Heart left ventricle (tissue), 16 donors: ENCODE measurements around the gene UVSSA. TPM values are rescaled to one million over a fixed set of nuclear protein-coding genes. Genes with fewer than 3 reads are reported as not detected.
"Not testable (repeated sequence)": the region's sequence is repeated elsewhere in the genome, so short reads cannot be mapped to it uniquely, and the experiment has no call there.

Experiments
- ATAC-seq, 4 donors: fragments of 200-7000 bp; cut with Tn5 transposase; one replicate each; pipeline ENCODE4 v1.9.1; 2020 to 2022; ENCODE audit warnings: moderate library complexity in 4 of 4, mild to moderate bottlenecking in 3 of 4, moderate number of reproducible peaks in 1 of 4
- DNase-seq, 5 donors: peaks; one replicate each; pipeline ENCODE4 v3.0.0-alpha.2; 2020
- H3K27ac ChIP-seq, 12 donors: fragments of 200-600 bp; sonication (generic) in 4 of 12; one replicate each; pipeline versions ENCODE4 v1.5.0 to v1.8.0; 2016 to 2022; ENCODE audit warnings: mild to moderate bottlenecking in 2 of 12
- H3K27me3 ChIP-seq, 9 donors: fragments of 200-600 bp; sonication (generic) in 2 of 9; one replicate each; pipeline versions ENCODE4 v1.5.1 to v1.8.0; 2016 to 2022; ENCODE audit warnings: mild to moderate bottlenecking in 3 of 9
- H3K36me3 ChIP-seq, 9 donors: fragments of 200-600 bp; sonication (generic) in 2 of 9; one replicate each; pipeline versions ENCODE4 v1.5.0 to v1.8.0; 2018 to 2022; ENCODE audit warnings: mild to moderate bottlenecking in 2 of 9
- H3K4me1 ChIP-seq, 12 donors: fragments of 200-600 bp; sonication (generic) in 4 of 12; one replicate each; pipeline versions ENCODE4 v1.5.0 to v1.8.0; 2016 to 2022; ENCODE audit warnings: mild to moderate bottlenecking in 3 of 12
- H3K4me3 ChIP-seq, 12 donors: fragments of 200-600 bp; sonication (generic) in 4 of 12; one replicate each; pipeline versions ENCODE4 v1.5.0 to v1.8.0; 2017 to 2022; ENCODE audit warnings: mild to moderate bottlenecking in 9 of 12, moderate library complexity in 4 of 12
- H3K9me3 ChIP-seq, 12 donors: fragments of 200-600 bp; sonication (generic) in 4 of 12; one replicate each; pipeline versions ENCODE4 v1.5.0 to v1.8.0; 2016 to 2022; ENCODE audit warnings: mild to moderate bottlenecking in 1 of 12
- POLR2A ChIP-seq, 2 donors: fragments of 450-650 bp; IDR thresholded peaks; one replicate each; pipeline ENCODE4 v1.6.1; 2017; ENCODE audit warnings: antibody characterized with exemption in 2 of 2, mild to moderate bottlenecking in 2 of 2, moderate library complexity in 2 of 2
- WGBS, 4 donors: extraction: QIAGEN DNeasy Blood & Tissue Kit in 2 of 4; methylation state at CpG; one replicate each; pipeline versions ENCODE4 v1.1.5 to v1.1.7; 2013 to 2018; 5-methylcytosine and 5-hydroxymethylcytosine counted together
- intact Hi-C, 10 donors: fragments of 100-400 bp; cut with DNase I; formaldehyde crosslinking; loops; one replicate each; pipeline versions ENCODE4 v1.11.1 to v1.14.2; 2022
- polyA plus RNA-seq, 2 donors: library from polyadenylated mRNA; stranded (reverse); fragments of 200-250 nt; gene quantifications; one replicate each; pipeline ENCODE4 v1.2.3, GENCODE V29; 2013
- total RNA-seq, 9 donors: library from RNA; depleted of rRNA in 2 of 9; stranded (reverse); fragments of >200 nt in 2 of 9; fragmentation: NEBNext Ultra II Directional in 3 of 9; extraction: Animal tissue kit (Norgen Biotek cat#: 25700) in 3 of 9; gene quantifications; one replicate each; pipeline versions ENCODE4 v1.1.0 to v1.2.4, GENCODE V29; 2016 to 2023
- TF ChIP-seq, protein P1 (sequence below), 12 donors: fragments of 200-600 bp; sonication (generic) in 4 of 12; IDR thresholded peaks; one replicate each; pipeline versions ENCODE4 v1.5.0 to v1.8.0; 2018 to 2022; ENCODE audit warnings: antibody characterized with exemption in 12 of 12, mild to moderate bottlenecking in 5 of 12
- donor health status: ischemic (EF 13 %, LVEDD 7.1; RV severe dilation, severe dysfunction).
- donor health status: healthy with polysubstance abuse.
- donor health status: DM: no; HTN: yes; CAD: no.
- donor health status: DM: no; HTN: no; CAD: no.
- donor health status: ischemic (EF 25% LVEDD 6.9; RV normal size, moderate dysfunction).
- donor health status: ischemic (EF 25% LVEDD 5.7; RV mildly dilated, moderate dysfunction).
- donor health status: healthy.
- donor health status: DM: yes; HTN: yes; CAD: no.
- donor health status: ischemic (EF 35%, LVEDD 5.7; RV mildly dilated, moderate dysfunction).
- donor health status: nonischemic (EF 11% LVEDD 7.7; RV severe dilation, severe dysfunction).
- donor health status: DM: yes; HTN: yes; CAD: no.
- donor health status: PGD.
- donor health status: ischemic (EF 29% LVEDD 5.4; RV normal size, mild dysfunction).
- donor health status: nonischemic (EF 23%, LVEDD 6.1; RV moderate dilation, normal function).

UVSSA gene
- total and polyA plus RNA-seq, 11 donors, result 4.7 to 14.2 (median 6.7) TPM

DNA sequence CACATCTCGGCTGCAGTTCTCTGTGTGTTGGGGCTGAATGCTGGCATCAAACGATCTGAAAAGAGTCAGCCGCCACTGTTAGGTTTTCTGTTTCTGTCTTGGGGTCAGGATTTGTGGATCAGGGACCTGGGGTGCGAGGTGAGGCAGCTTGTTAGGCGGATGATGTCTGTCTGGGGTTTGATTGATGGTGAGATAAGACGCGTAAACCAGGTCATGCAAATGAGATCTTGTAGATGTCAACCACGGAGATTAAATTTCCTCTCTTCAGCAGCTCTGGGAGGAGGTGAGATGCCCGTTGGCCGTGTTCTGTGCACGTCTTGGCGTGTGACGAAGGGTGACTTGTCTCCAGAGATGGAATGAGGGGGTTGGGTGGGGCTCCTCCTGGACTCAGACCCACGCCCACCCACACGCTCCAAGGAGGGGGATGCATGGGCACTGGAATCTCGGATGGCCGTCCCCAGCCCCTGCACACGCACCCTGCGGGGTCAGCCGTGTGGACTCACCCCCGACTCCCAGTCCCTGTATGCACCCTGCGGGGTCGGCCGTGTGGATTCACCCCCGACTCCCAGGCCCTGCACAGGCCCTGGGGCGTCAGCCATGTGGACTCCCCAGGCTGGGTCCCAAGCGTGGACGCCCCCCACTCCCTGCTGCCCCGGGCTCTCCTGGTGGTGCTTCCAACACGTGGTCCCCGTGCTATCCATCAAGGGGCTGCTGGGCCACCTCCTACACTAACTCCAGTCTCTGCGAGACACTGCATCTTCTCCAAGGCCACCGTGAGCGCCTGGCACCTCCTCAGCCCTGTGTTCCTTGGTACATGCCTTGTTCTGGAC lies 16.0 kb upstream of the UVSSA start:
- no peak for ATAC-seq
- intact Hi-C loops, result no loop called here
- peak in 1 of 5 donors; percentile 52 for DNase-seq
- Histone ChIP-seq H3K4me1 (peaks cover 0 to 7% (median 0%) of the 10 kb centered on the region in 12 donors), H3K36me3 (peaks cover 0 to 75% (median 70%) of the 10 kb centered on the region in 9 donors), H3K27ac (no peak overlapping the region), H3K4me3 (no peak overlapping the region), H3K27me3 (no peaks in the 10 kb centered on the region), H3K9me3 (no peaks in the 10 kb centered on the region)
- TF ChIP-seq, protein P1, sequence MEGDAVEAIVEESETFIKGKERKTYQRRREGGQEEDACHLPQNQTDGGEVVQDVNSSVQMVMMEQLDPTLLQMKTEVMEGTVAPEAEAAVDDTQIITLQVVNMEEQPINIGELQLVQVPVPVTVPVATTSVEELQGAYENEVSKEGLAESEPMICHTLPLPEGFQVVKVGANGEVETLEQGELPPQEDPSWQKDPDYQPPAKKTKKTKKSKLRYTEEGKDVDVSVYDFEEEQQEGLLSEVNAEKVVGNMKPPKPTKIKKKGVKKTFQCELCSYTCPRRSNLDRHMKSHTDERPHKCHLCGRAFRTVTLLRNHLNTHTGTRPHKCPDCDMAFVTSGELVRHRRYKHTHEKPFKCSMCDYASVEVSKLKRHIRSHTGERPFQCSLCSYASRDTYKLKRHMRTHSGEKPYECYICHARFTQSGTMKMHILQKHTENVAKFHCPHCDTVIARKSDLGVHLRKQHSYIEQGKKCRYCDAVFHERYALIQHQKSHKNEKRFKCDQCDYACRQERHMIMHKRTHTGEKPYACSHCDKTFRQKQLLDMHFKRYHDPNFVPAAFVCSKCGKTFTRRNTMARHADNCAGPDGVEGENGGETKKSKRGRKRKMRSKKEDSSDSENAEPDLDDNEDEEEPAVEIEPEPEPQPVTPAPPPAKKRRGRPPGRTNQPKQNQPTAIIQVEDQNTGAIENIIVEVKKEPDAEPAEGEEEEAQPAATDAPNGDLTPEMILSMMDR (IDR thresholded peaks at IDR 0.05), result no peak
- no peak for TF ChIP-seq POLR2A (IDR thresholded peaks at IDR 0.05)
- WGBS, 4 donors, result 73 to 89% (median 88%) methylated on average over 18 to 34 of the region's 34 CpGs

DNA sequence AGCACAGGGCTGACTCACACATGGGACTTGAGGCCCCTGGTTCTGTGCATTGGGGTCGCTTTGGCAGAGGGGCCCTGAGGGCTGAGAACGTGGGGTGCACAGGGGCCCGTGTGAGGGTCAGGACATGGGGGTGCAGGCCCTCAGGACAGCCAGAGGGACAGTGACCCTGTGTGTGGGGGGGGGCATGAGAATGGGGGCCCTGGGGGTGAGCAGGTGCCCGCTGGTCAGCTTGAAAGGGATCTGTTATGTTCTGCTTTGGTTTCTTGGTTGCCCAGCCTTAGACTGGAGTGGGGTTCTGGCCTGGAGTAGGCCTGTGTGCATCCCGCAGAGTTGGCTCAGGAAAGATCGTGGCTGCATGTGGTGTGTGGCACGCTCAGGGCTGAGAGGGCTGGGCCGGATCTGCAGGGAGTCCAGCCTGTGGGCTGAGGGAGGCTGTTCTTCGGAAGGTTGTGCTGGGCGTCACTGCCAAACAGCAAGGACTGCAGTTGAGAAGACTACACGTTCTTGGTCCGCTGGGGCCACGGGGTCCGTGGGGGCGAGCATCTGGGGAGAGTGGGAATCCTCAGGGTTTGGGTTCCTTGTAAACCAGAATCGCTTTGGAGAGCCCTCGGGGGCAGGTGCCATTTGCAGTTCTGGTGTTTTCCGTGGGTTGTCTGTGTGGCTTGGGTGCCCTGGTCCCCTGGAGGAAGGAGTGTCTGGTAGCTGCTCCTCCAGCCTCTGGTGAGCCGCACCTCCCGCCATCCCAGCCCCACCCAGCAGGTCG lies 15.2 kb upstream of the UVSSA start:
- no peaks in the 10 kb centered on the region for H3K9me3 ChIP-seq
- DNase-seq, result peak in 3 of 5 donors; percentile 19 to 44 (median 21)
- H3K4me1 ChIP-seq, result peaks cover 0 to 7% (median 0%) of the 10 kb centered on the region in 12 donors
- no peak overlapping the region for H3K27ac ChIP-seq
- 89 to 92% (median 90%) methylated on average over 18 to 21 of the region's 21 CpGs for WGBS, 4 donors
- no peaks in the 10 kb centered on the region for H3K27me3 ChIP-seq
- peaks cover 0 to 72% (median 67%) of the 10 kb centered on the region in 9 donors for H3K36me3 ChIP-seq
- ATAC-seq, result no peak
- no peak overlapping the region for H3K4me3 ChIP-seq
- intact Hi-C loops, result no loop called here
- TF ChIP-seq POLR2A (IDR thresholded peaks at IDR 0.05), result no peak

DNA sequence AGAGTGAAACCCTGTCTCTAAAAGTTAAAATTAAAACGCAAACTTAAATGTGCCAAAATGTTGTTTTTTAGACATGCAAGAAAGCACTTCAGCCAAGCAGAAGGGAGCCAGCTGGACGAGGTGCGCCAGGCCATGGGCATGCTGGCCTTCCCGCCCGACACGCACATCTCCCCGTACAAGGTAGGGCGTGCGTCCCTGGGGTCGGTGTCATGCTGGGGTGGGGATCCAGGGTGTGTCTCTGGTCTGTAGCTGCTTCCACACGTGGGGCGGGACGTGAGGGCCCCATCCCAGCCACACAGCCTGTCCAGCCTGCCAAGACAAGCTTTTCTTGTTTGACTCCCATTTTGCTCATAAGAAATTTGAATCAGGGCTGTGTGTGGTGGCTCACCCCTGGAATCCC lies 14.3 kb upstream of the UVSSA start:
- no peak for ATAC-seq
- Histone ChIP-seq H3K4me1 (peaks cover 0 to 7% (median 0%) of the 10 kb centered on the region in 12 donors), H3K36me3 (peaks cover 0 to 72% (median 67%) of the 10 kb centered on the region in 9 donors), H3K27me3 (no peaks in the 10 kb centered on the region), H3K9me3 (no peaks in the 10 kb centered on the region), H3K27ac (peak overlapping the region in 1 of 12 donors; percentile 51), H3K4me3 (no peak overlapping the region)
- peak in 2 of 5 donors; percentile 17 to 54 for DNase-seq
- TF ChIP-seq, protein P1 (IDR thresholded peaks at IDR 0.05), result no peak
- TF ChIP-seq POLR2A (IDR thresholded peaks at IDR 0.05), result no peak
- 91 to 94% (median 94%) methylated on average over 13 of the region's 13 CpGs for WGBS, 4 donors
- intact Hi-C loops, result no loop called here

DNA sequence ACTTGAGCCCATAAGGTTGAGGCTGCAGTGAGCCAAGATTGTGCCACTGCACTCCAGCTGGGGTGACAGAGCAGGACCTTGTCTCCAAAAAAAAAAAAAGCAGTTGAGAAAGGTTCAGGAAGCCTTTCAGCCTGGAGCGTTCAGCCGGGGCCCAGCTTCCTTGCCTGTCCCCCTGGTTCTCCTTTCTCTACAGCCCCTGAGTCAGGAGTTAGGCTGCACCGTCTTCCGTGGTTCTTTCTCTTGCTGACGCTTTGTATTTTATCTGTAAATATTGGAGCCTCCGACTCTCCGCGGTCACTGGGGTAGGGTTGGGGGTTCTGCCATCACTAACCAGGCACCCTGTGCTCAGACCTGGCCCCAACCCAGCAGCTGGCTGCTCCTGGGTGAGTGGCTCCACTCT lies 13.8 kb upstream of the UVSSA start:
- ATAC-seq (peak in 1 of 4 donors; percentile 4), DNase-seq (peak in 3 of 5 donors; percentile 29 to 54 (median 35))
- Histone ChIP-seq H3K9me3 (no peaks in the 10 kb centered on the region), H3K36me3 (peaks cover 0 to 72% (median 67%) of the 10 kb centered on the region in 9 donors), H3K4me1 (peaks cover 0 to 7% (median 0%) of the 10 kb centered on the region in 12 donors), H3K27me3 (no peaks in the 10 kb centered on the region), H3K4me3 (no peak overlapping the region), H3K27ac (peak overlapping the region in 1 of 12 donors; percentile 51)
- TF ChIP-seq, protein P1 (IDR thresholded peaks at IDR 0.05), result no peak
- no peak for TF ChIP-seq POLR2A (IDR thresholded peaks at IDR 0.05)
- intact Hi-C loops, result no loop called here
- 80 to 96% (median 91%) methylated on average over 8 of the region's 8 CpGs for WGBS, 4 donors

DNA sequence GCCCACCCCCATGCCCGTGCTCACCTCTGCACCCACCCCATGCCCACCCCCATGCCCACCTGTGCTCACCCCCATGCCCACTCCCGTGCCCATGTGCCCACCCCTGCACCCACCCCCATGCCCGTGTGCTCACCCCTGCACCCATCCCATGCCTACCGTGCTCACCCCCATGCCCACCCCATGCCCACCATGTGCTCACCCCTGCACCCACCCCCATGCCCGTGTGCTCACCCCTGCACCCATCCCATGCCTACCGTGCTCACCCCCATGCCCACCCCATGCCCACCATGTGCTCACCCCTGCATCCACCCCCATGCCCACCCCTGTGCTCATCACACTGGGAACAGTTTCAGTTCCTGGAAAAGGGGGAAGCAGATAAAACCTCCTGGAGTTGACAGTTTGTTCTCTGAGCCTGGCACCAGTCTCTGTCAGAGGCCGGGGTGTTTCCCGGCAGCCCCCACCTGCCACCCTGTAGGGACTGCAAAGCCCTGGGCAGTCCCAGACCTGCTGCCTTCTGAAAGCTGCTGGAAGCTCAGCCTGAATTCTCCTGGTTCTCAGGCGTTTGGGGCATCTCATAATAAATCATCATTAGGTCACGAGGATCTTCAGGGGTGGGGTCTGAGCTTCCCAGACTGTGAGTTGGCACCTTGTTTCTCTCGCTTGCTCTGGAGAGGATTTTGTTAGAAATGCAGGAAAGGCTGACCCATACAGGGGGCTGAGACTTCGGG lies 13.0 kb upstream of the UVSSA start:
- H3K27me3 ChIP-seq, intact Hi-C loops, H3K4me3 ChIP-seq, H3K9me3 ChIP-seq, H3K4me1 ChIP-seq: not testable (repeated sequence)
- Histone ChIP-seq H3K27ac (peak overlapping the region in 1 of 12 donors; percentile 28), H3K36me3 (peaks cover 0 to 72% (median 67%) of the 10 kb centered on the region in 9 donors)
- WGBS, 4 donors, result 71 to 97% (median 81%) methylated on average over 5 to 12 of the region's 12 CpGs
- ATAC-seq, result peak in 1 of 4 donors; percentile 13
- DNase-seq, result peak in 2 of 5 donors; percentile 22 to 60
